Measurements from ENCODE around the gene PKP4.
A peak's percentile ranks its signal among the peaks of the same experiment; 100 is the strongest.

PKP4 gene

GRCh38 chr2:158723181-158723838 lies 266.6 kb downstream of the PKP4 start:
- H3K27ac ChIP-seq: peak overlapping the region; percentile 80
- TF ChIP-seq, protein P1, sequence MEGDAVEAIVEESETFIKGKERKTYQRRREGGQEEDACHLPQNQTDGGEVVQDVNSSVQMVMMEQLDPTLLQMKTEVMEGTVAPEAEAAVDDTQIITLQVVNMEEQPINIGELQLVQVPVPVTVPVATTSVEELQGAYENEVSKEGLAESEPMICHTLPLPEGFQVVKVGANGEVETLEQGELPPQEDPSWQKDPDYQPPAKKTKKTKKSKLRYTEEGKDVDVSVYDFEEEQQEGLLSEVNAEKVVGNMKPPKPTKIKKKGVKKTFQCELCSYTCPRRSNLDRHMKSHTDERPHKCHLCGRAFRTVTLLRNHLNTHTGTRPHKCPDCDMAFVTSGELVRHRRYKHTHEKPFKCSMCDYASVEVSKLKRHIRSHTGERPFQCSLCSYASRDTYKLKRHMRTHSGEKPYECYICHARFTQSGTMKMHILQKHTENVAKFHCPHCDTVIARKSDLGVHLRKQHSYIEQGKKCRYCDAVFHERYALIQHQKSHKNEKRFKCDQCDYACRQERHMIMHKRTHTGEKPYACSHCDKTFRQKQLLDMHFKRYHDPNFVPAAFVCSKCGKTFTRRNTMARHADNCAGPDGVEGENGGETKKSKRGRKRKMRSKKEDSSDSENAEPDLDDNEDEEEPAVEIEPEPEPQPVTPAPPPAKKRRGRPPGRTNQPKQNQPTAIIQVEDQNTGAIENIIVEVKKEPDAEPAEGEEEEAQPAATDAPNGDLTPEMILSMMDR (conservative IDR thresholded peaks at IDR 0.05): no peak
- no peak for TF ChIP-seq ZFX (IDR thresholded peaks at IDR 0.05)

GRCh38 chr2:158723921-158724802 lies 267.4 kb downstream of the PKP4 start:
- peak overlapping the region; percentile 80 for H3K27ac ChIP-seq
- no peak for TF ChIP-seq ZFX (IDR thresholded peaks at IDR 0.05)
- TF ChIP-seq, protein P1 (conservative IDR thresholded peaks at IDR 0.05): peak; percentile 88

- TF ChIP-seq, protein P1 (conservative IDR thresholded peaks at IDR 0.05): no peak
Observed at GRCh38 chr2:158724803-158725381, 268.1 kb downstream of the PKP4 start.

DNA sequence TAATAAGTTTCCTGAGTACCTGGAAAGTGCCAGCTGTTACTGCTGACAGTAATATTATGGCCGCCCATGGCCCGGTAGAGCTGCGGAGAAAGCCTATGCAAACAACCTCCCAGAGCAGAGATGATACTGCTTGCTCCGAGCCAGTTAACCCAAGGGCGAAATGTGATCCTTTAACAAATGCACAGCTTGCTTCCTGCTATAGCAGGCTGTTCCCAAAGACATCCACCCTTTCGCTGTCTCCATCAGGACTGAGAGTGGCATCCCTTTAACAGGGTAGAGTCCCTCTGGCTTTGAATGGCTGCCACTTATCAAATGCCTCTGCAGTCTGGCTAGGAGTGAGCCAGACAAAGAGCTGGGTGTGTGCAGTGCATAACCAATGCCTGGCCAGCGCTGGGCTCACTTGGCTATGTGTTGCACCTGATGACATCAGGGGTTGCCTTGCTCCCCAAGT lies 268.7 kb downstream of the PKP4 start:
- peak overlapping the region; percentile 80 for H3K27ac ChIP-seq
- TF ChIP-seq, protein P1 (conservative IDR thresholded peaks at IDR 0.05): no peak
- TF ChIP-seq ZFX (IDR thresholded peaks at IDR 0.05): no peak

More at GRCh38 chr2:158724803-158725381, 268.1 kb downstream of the PKP4 start:
- peak overlapping the region; percentile 80 for H3K27ac ChIP-seq

GRCh38 chr2:158726911-158727592 lies 270.3 kb downstream of the PKP4 start:
- TF ChIP-seq, protein P1 (conservative IDR thresholded peaks at IDR 0.05): no peak
- TF ChIP-seq ZFX (IDR thresholded peaks at IDR 0.05): no peak
- H3K27ac ChIP-seq: peak overlapping the region; percentile 80; the same call in 1 of the 2 replicates

- TF ChIP-seq ZFX (IDR thresholded peaks at IDR 0.05): no peak
- TF ChIP-seq, protein P1 (conservative IDR thresholded peaks at IDR 0.05): no peak
Observed at GRCh38 chr2:158728422-158728821, 271.7 kb downstream of the PKP4 start.

More at GRCh38 chr2:158728422-158728821, 271.7 kb downstream of the PKP4 start:
- H3K27ac ChIP-seq: no peak overlapping the region
